SK-N-SH (cell line): ENCODE results near the gene SELPLG. TPM values are rescaled to one million over a fixed set of nuclear protein-coding genes. Genes with fewer than 3 reads are reported as not detected.

Experiments used
- CTCF ChIA-PET: fragments of 300-600, 350-600 bp; formaldehyde crosslinking; extraction: SDS; loops from one replicate; lab custom pipeline; 2021; lab: Yijun Ruan, JAX
- POLR2A ChIA-PET: fragments of 350-600 bp; sonication (Branson Sonifier 250); formaldehyde crosslinking; extraction: SDS; loops from one replicate; lab custom pipeline; 2020; ENCODE audit warnings: antibody characterized with exemption, inconsistent platforms; lab: Yijun Ruan, JAX
- DNase-seq: peaks from one replicate; pipeline ENCODE4 v3.0.0; 2012
- H2AFZ ChIP-seq: fragments of 200-600 bp; sonication (generic); 2 replicates; pipeline ENCODE4 v1.8.1; 2016; ENCODE audit warnings: antibody characterized with exemption, mild to moderate bottlenecking, low read depth
- H3F3A ChIP-seq: fragments of 200-600 bp; sonication (generic); replicated peaks from 2 replicates; pipeline ENCODE3; 2016; ENCODE audit warnings: antibody characterized with exemption, mild to moderate bottlenecking; ENCODE audit not compliant: insufficient read depth
- H3K27ac ChIP-seq, 2 experiments: fragments of 200-500 bp in 1 of 2; fragments of 200-600 bp in 1 of 2; sonication (Bioruptor generic) in 1 of 2; sonication (generic), shearing (Covaris generic) in 1 of 2; 2 replicates each; pipeline versions ENCODE4 v1.5.1 to v1.6.1; 2014 to 2016; ENCODE audit warnings: low read depth in 2 of 2, inconsistent platforms in 1 of 2, low read length in 1 of 2, mild to moderate bottlenecking in 1 of 2, mixed read lengths in 1 of 2
- H3K27me3 ChIP-seq: fragments of 200-600 bp; sonication (generic), shearing (Covaris generic); 2 replicates; pipeline ENCODE4 v1.6.1; 2016; ENCODE audit warnings: mixed run types; ENCODE audit not compliant: insufficient read depth
- H3K36me3 ChIP-seq, 2 experiments: fragments of 200-500 bp in 1 of 2; fragments of 200-600 bp in 1 of 2; sonication (Bioruptor generic) in 1 of 2; sonication (generic) in 1 of 2; replicated peaks in 1 of 2; 2 replicates each; pipeline versions ENCODE3 to v1.5.1; 2014 to 2016; ENCODE audit warnings: low read length in 1 of 2, mild to moderate bottlenecking in 1 of 2; ENCODE audit not compliant: insufficient read depth in 2 of 2, control insufficient read depth in 1 of 2
- H3K4me1 ChIP-seq, 2 experiments: fragments of 200-500 bp in 1 of 2; fragments of 200-600 bp in 1 of 2; sonication (Bioruptor generic) in 1 of 2; sonication (generic), shearing (Covaris generic) in 1 of 2; 2 replicates each; pipeline versions ENCODE4 v1.5.1 to v1.6.1; 2014 to 2016; ENCODE audit warnings: low read depth in 1 of 2, low read length in 1 of 2, mixed run types in 1 of 2; ENCODE audit not compliant: insufficient read depth in 2 of 2, control insufficient read depth in 1 of 2
- H3K4me2 ChIP-seq: fragments of 200-600 bp; sonication (generic), shearing (Covaris generic); 2 replicates; pipeline ENCODE4 v1.6.1; 2017; ENCODE audit warnings: mixed run types
- H3K4me3 ChIP-seq, 2 experiments: fragments of 200-500 bp in 1 of 2; fragments of 200-600 bp in 1 of 2; sonication (Bioruptor generic) in 1 of 2; sonication (generic), shearing (Covaris generic) in 1 of 2; 2 replicates each; pipeline versions ENCODE4 v1.5.1 to v1.8.1; 2014 to 2016; ENCODE audit warnings: low read depth in 2 of 2, inconsistent platforms in 1 of 2, low read length in 1 of 2, mild to moderate bottlenecking in 1 of 2, mixed read lengths in 1 of 2, moderate library complexity in 1 of 2
- H3K79me2 ChIP-seq: fragments of 200-600 bp; sonication (generic); 2 replicates; pipeline ENCODE4 v1.8.1; 2017; ENCODE audit warnings: mild to moderate bottlenecking; ENCODE audit not compliant: insufficient read depth
- H3K9ac ChIP-seq: fragments of 200-600 bp; sonication (generic); 2 replicates; pipeline ENCODE4 v1.6.1; 2017; ENCODE audit warnings: mixed run types
- H3K9me2 ChIP-seq: fragments of 200-600 bp; sonication (generic); 2 replicates; pipeline ENCODE4 v1.6.1; 2017; ENCODE audit warnings: mixed run types
- H3K9me3 ChIP-seq: fragments of 200-600 bp; sonication (generic); 2 replicates; pipeline ENCODE4 v1.6.1; 2017; ENCODE audit warnings: mixed run types, mild to moderate bottlenecking, moderate library complexity
- H4K20me1 ChIP-seq: fragments of 200-600 bp; sonication (generic); 2 replicates; pipeline ENCODE4 v1.6.1; 2017; ENCODE audit warnings: mild to moderate bottlenecking, mixed run types; ENCODE audit not compliant: insufficient read depth
- CHD2 ChIP-seq: fragments of 150-350 bp; IDR thresholded peaks from 2 replicates; pipeline ENCODE4 v1.6.1; 2018; ENCODE audit warnings: low read length; ENCODE audit not compliant: partially characterized antibody
- CTCF ChIP-seq: fragments of 200-600 bp; sonication (generic); IDR thresholded peaks from 2 replicates; pipeline ENCODE4 v1.6.1; 2017; ENCODE audit warnings: antibody characterized with exemption, mild to moderate bottlenecking, moderate library complexity
- EZH2phosphoT487 ChIP-seq: fragments of 200-600 bp; sonication (generic); IDR thresholded peaks from 2 replicates; pipeline ENCODE4 v1.6.1; 2017; ENCODE audit warnings: low read depth, mixed run types, mild to moderate bottlenecking, antibody characterized with exemption, moderate library complexity, borderline replicate concordance
- FOSL2 ChIP-seq: IDR thresholded peaks from 2 replicates; pipeline ENCODE4 v1.4.0; 2012; ENCODE audit warnings: low read depth, mild to moderate bottlenecking, moderate library complexity, borderline replicate concordance
- FOXJ3 ChIP-seq: sonication (generic); formaldehyde crosslinking; IDR thresholded peaks from 2 replicates; pipeline ENCODE4 v1.5.1; 2020; ENCODE audit warnings: mild to moderate bottlenecking, missing genetic modification reagents
- GABPA ChIP-seq: IDR thresholded peaks from 2 replicates; pipeline ENCODE4 v1.4.0; 2012; ENCODE audit warnings: low read depth, mild to moderate bottlenecking
- JUND ChIP-seq: IDR thresholded peaks from 2 replicates; pipeline ENCODE4 v1.4.0; 2012
- MEF2A ChIP-seq: IDR thresholded peaks from 2 replicates; pipeline ENCODE4 v1.4.0; 2012; ENCODE audit warnings: low read depth, borderline replicate concordance
- MXI1 ChIP-seq: IDR thresholded peaks from 2 replicates; pipeline ENCODE4 v1.6.1; 2012; ENCODE audit warnings: mild to moderate bottlenecking, low read depth, low read length, improper control_type of control experiment
- NFIC ChIP-seq: IDR thresholded peaks from 2 replicates; pipeline ENCODE4 v1.4.0; 2012; ENCODE audit warnings: borderline replicate concordance
- POLR2AphosphoS5 ChIP-seq: IDR thresholded peaks from 2 replicates; pipeline ENCODE4 v1.6.1; 2012; ENCODE audit warnings: low read depth, low read length
- RAD21 ChIP-seq: IDR thresholded peaks from 2 replicates; pipeline ENCODE4 v1.6.1; 2012; ENCODE audit warnings: mild to moderate bottlenecking, low read length
- RFX5 ChIP-seq: IDR thresholded peaks from 2 replicates; pipeline ENCODE4 v1.6.1; 2012; ENCODE audit warnings: mild to moderate bottlenecking, improper control_type of control experiment, low read length
- RXRA ChIP-seq: IDR thresholded peaks from 2 replicates; pipeline ENCODE4 v1.4.0; 2012; ENCODE audit warnings: low read depth, mild to moderate bottlenecking, borderline replicate concordance
- SMC3 ChIP-seq: IDR thresholded peaks from 2 replicates; pipeline ENCODE4 v1.6.1; 2012; ENCODE audit warnings: low read depth, low read length, improper control_type of control experiment
- TAF1 ChIP-seq: IDR thresholded peaks from 2 replicates; pipeline ENCODE4 v1.6.1; 2012; ENCODE audit warnings: low read depth, mild to moderate bottlenecking, low read length, moderate library complexity, borderline replicate concordance
- TEAD4 ChIP-seq: IDR thresholded peaks from 2 replicates; pipeline ENCODE4 v1.4.0; 2012; ENCODE audit warnings: mild to moderate bottlenecking, borderline replicate concordance; ENCODE audit not compliant: insufficient read depth
- YY1 ChIP-seq: IDR thresholded peaks from 2 replicates; pipeline ENCODE4 v1.4.0; 2012; ENCODE audit warnings: low read depth, mild to moderate bottlenecking
- WGBS: methylation state at CpG from one replicate; pipeline ENCODE4 v1.1.6; 2017; ENCODE audit warnings: low lambda C conversion rate; 5-methylcytosine and 5-hydroxymethylcytosine counted together
- polyA plus RNA-seq, 3 experiments: library from polyadenylated mRNA; depleted of rRNA; stranded (reverse); fragments of >200 nt; gene quantifications; 2 replicates each; pipeline ENCODE4 v1.2.3, GENCODE V29; 2012
- TF ChIP-seq, protein P1 (sequence below): IDR thresholded peaks from 2 replicates; pipeline ENCODE4 v1.6.1; 2012; ENCODE audit warnings: mild to moderate bottlenecking, low read depth, low read length, moderate library complexity

Gene SELPLG
- polyA plus RNA-seq, 1 of the 3 experiments (the other 2 are of a cell fraction): 2.8 TPM

GRCh38 chr12:108611884-108612415 lies 21.7 kb downstream of the SELPLG start (continued):
- TF ChIP-seq CHD2: no peak
- TF ChIP-seq POLR2AphosphoS5: no peak
- TF ChIP-seq FOXJ3 (CRISPR knock-in tag): no peak
- no peak for TF ChIP-seq SMC3
- no peak for TF ChIP-seq TEAD4
- TF ChIP-seq JUND: peak; percentile 72; the same call in 1 of the 2 replicates

GRCh38 chr12:108610856-108611605 lies 22.7 kb downstream of the SELPLG start:
- H3K79me2 ChIP-seq: no peaks in the 10 kb centered on the region
- H2AFZ ChIP-seq: no peak overlapping the region
- H3K4me2 ChIP-seq: no peak overlapping the region
- no peaks in the 10 kb centered on the region for H3K27me3 ChIP-seq
- H3K4me3 ChIP-seq: no peak overlapping the region
- H3K9me2 ChIP-seq: no peaks in the 10 kb centered on the region
- H3K9me3 ChIP-seq: no peaks in the 10 kb centered on the region
- WGBS: 93% methylated on average over 12 of the region's 15 CpGs
- ChIA-PET CTCF (interaction anchor here (1.0 to 19.2 kb wide), 4 partner anchors 10 to 340 kb away, joined by 4 to 503 read pairs (median 4); partner anchors contain the start of genes ISCU and SART3), POLR2A (no interaction called here)
- no peaks in the 10 kb centered on the region for H4K20me1 ChIP-seq
- no peak for DNase-seq
- H3K4me1 ChIP-seq: peaks cover 7 to 20% of the 10 kb centered on the region in 2 experiments; a peak in 3 of 4 replicates
- no peak overlapping the region for H3K9ac ChIP-seq
- H3K36me3 ChIP-seq: no peaks in the 10 kb centered on the region
- H3F3A ChIP-seq: peaks cover 6% of the 10 kb centered on the region
- peak overlapping the region in 1 of 2 experiments; percentile 61; a peak in 1 of 4 replicates for H3K27ac ChIP-seq
- TF ChIP-seq, protein P1, sequence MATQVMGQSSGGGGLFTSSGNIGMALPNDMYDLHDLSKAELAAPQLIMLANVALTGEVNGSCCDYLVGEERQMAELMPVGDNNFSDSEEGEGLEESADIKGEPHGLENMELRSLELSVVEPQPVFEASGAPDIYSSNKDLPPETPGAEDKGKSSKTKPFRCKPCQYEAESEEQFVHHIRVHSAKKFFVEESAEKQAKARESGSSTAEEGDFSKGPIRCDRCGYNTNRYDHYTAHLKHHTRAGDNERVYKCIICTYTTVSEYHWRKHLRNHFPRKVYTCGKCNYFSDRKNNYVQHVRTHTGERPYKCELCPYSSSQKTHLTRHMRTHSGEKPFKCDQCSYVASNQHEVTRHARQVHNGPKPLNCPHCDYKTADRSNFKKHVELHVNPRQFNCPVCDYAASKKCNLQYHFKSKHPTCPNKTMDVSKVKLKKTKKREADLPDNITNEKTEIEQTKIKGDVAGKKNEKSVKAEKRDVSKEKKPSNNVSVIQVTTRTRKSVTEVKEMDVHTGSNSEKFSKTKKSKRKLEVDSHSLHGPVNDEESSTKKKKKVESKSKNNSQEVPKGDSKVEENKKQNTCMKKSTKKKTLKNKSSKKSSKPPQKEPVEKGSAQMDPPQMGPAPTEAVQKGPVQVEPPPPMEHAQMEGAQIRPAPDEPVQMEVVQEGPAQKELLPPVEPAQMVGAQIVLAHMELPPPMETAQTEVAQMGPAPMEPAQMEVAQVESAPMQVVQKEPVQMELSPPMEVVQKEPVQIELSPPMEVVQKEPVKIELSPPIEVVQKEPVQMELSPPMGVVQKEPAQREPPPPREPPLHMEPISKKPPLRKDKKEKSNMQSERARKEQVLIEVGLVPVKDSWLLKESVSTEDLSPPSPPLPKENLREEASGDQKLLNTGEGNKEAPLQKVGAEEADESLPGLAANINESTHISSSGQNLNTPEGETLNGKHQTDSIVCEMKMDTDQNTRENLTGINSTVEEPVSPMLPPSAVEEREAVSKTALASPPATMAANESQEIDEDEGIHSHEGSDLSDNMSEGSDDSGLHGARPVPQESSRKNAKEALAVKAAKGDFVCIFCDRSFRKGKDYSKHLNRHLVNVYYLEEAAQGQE: no peak
- TF ChIP-seq RFX5 (no peak), FOXJ3 (CRISPR knock-in tag) (no peak), NFIC (no peak), RXRA (no peak), YY1 (no peak), TAF1 (no peak), POLR2AphosphoS5 (no peak), FOSL2 (no peak), MEF2A (no peak), GABPA (no peak), EZH2phosphoT487 (no peak), RAD21 (no peak), CTCF (no peak), MXI1 (no peak)
- TF ChIP-seq, all 33 proteins: peak for 0
